ENCODE results near the gene WFDC1. TPM values are rescaled to one million over a fixed set of nuclear protein-coding genes. Genes with fewer than 3 reads are reported as not detected.

The WFDC1 gene
- total RNA-seq, 2 experiments from 2014 or later = not detected

DNA sequence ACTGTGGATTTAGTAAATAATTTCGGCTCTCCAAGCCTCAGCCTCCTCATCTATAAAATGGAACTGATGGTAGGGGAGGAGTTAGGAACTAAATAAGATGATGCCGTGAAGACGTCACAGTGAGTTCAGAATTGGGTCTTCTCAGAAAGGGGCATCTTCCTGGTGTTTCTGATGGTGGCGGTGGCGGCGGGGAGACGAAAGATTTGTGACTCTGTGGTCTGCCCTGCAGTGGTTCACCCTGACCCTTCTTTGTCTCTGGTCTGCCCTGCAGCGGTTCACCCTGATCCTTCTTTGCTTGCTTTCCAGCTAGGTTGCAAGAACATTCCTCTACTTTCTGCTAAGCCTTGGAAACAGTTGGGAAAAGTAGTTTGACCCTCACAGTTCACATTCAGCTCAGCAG is 34.3 kb downstream of the WFDC1 start:
- H3K4me3 ChIP-seq (ENCODE audit: low read depth, low read length, poor library complexity, severe bottlenecking) = no peak overlapping the region
- ChIA-PET POLR2A (no interaction called here), CTCF (ENCODE audit: unreplicated experiment) (no interaction called here)
- H2AFZ ChIP-seq (ENCODE audit: low read length) = no peak overlapping the region
- no peaks in the 10 kb centered on the region for H3K4me1 ChIP-seq (ENCODE audit: insufficient read depth, low read length, poor library complexity, severe bottlenecking)
- TF ChIP-seq, protein P1, sequence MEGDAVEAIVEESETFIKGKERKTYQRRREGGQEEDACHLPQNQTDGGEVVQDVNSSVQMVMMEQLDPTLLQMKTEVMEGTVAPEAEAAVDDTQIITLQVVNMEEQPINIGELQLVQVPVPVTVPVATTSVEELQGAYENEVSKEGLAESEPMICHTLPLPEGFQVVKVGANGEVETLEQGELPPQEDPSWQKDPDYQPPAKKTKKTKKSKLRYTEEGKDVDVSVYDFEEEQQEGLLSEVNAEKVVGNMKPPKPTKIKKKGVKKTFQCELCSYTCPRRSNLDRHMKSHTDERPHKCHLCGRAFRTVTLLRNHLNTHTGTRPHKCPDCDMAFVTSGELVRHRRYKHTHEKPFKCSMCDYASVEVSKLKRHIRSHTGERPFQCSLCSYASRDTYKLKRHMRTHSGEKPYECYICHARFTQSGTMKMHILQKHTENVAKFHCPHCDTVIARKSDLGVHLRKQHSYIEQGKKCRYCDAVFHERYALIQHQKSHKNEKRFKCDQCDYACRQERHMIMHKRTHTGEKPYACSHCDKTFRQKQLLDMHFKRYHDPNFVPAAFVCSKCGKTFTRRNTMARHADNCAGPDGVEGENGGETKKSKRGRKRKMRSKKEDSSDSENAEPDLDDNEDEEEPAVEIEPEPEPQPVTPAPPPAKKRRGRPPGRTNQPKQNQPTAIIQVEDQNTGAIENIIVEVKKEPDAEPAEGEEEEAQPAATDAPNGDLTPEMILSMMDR (conservative IDR thresholded peaks at IDR 0.05; ENCODE audit: low read length) = no peak
- no peak for TF ChIP-seq EZH2phosphoT487 (IDR thresholded peaks at IDR 0.05; ENCODE audit: borderline replicate concordance, low read depth, low read length)
- H3K9me2 ChIP-seq (ENCODE audit: insufficient read depth, low read length) = no peaks in the 10 kb centered on the region
- BruUV-seq (replicated peaks) = no TSS peak
- no peak for DNase-seq (ENCODE audit: low spot score)
- H3K9me3 ChIP-seq (ENCODE audit: low read length) = no peaks in the 10 kb centered on the region
- no peak overlapping the region for H3K27ac ChIP-seq (ENCODE audit: low read depth, low read length, poor library complexity, severe bottlenecking)
- H3K36me3 ChIP-seq (ENCODE audit: insufficient read depth, low read length) = no peaks in the 10 kb centered on the region
- H3K4me2 ChIP-seq (ENCODE audit: low read length) = no peak overlapping the region
- intact Hi-C loops (cut with micrococcal nuclease; ENCODE audit: unreplicated experiment) = no loop called here
- H3K79me2 ChIP-seq (ENCODE audit: insufficient read depth, low read depth, low read length) = no peaks in the 10 kb centered on the region
- H4K20me1 ChIP-seq (ENCODE audit: insufficient read depth, low read length) = no peaks in the 10 kb centered on the region

DNA sequence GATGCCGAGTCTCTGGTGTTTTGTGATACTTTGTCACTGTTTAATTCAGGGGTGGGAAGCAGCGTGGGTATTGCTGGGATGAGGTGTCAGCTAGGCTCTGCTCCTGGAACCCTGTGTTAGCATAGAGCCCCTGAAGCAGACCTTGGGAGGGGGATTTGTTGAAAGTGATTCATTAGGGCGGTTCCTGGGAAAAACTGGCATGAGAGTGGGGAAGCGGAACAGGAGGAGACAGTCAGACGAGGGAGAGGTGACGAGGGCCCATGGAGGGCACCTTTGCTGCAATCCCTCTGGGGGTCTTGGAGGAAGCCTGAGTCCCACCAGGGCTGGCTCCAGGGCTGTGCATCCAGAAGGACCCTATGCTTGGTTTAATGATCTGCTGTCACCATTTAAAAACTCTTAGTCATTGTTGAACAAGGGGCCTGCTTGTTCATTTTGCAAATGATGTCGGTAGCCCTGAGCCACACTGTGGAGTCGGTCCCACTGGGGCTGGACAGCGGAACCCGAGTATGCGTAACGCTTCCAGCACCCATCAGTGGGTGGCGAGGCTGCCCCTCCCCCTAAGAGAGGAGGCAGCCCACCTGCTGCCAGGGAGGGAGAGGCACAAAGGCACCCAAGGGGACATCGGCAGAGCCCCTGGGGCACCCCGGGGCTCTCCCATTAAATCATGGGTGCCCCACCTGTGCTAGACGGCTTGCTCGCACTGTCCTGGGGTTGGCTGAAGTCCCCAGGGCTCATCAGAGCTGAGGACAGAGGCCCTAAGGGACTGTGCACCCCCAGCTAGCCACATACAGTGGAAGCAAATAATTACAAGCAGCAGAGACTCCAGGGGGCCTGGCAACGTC is 35.4 kb downstream of the WFDC1 start:
- CTCF ChIA-PET (ENCODE audit: unreplicated experiment) = no interaction called here

More for the DNA sequence above, 35.4 kb downstream of the WFDC1 start:
- DNase-seq (ENCODE audit: low spot score) = no peak
- H4K20me1 ChIP-seq (ENCODE audit: insufficient read depth, low read length) = no peaks in the 10 kb centered on the region
- no peaks in the 10 kb centered on the region for H3K9me2 ChIP-seq (ENCODE audit: insufficient read depth, low read length)
- no peaks in the 10 kb centered on the region for H3K4me1 ChIP-seq (ENCODE audit: insufficient read depth, low read length, poor library complexity, severe bottlenecking)
- no TSS peak for BruUV-seq (replicated peaks)
- H3K36me3 ChIP-seq (ENCODE audit: insufficient read depth, low read length) = no peaks in the 10 kb centered on the region
- no peak overlapping the region for H2AFZ ChIP-seq (ENCODE audit: low read length)
- no peak overlapping the region for H3K27ac ChIP-seq (ENCODE audit: low read depth, low read length, poor library complexity, severe bottlenecking)
- intact Hi-C loops (cut with micrococcal nuclease; ENCODE audit: unreplicated experiment) = no loop called here
- POLR2A ChIA-PET = interaction anchor here (0.6 kb wide), 1 partner anchor 443 kb away, joined by 3 read pairs; no protein-coding TSS in a partner anchor
- no peak overlapping the region for H3K4me2 ChIP-seq (ENCODE audit: low read length)
- H3K79me2 ChIP-seq (ENCODE audit: insufficient read depth, low read depth, low read length) = no peaks in the 10 kb centered on the region
- no peak overlapping the region for H3K4me3 ChIP-seq (ENCODE audit: low read depth, low read length, poor library complexity, severe bottlenecking)
- no peak for TF ChIP-seq EZH2phosphoT487 (IDR thresholded peaks at IDR 0.05; ENCODE audit: borderline replicate concordance, low read depth, low read length)
- TF ChIP-seq, protein P1 (conservative IDR thresholded peaks at IDR 0.05; ENCODE audit: low read length) = no peak
- H3K9me3 ChIP-seq (ENCODE audit: low read length) = no peaks in the 10 kb centered on the region

Data from OCI-LY7 (cell line).